Measurements from ENCODE around the gene NPNT.

The NPNT gene

DNA sequence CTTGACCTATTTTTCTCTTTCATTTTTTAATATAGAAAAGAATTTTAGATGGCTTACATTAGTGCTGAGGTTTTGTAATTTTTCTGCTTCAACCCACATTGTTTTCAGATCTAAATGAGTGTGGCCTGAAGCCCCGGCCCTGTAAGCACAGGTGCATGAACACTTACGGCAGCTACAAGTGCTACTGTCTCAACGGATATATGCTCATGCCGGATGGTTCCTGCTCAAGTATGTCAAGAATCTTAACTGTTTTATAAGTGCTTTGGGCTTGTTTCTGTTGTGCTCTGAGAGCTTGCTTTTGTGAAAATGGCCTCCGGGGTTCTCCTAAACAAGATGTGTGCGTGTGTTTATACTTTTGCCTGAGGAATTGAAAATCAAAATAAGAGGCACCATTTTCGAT lies 41.6 kb downstream of the NPNT start:
- TF ChIP-seq, protein P1, sequence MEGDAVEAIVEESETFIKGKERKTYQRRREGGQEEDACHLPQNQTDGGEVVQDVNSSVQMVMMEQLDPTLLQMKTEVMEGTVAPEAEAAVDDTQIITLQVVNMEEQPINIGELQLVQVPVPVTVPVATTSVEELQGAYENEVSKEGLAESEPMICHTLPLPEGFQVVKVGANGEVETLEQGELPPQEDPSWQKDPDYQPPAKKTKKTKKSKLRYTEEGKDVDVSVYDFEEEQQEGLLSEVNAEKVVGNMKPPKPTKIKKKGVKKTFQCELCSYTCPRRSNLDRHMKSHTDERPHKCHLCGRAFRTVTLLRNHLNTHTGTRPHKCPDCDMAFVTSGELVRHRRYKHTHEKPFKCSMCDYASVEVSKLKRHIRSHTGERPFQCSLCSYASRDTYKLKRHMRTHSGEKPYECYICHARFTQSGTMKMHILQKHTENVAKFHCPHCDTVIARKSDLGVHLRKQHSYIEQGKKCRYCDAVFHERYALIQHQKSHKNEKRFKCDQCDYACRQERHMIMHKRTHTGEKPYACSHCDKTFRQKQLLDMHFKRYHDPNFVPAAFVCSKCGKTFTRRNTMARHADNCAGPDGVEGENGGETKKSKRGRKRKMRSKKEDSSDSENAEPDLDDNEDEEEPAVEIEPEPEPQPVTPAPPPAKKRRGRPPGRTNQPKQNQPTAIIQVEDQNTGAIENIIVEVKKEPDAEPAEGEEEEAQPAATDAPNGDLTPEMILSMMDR (IDR thresholded peaks at IDR 0.05; ENCODE audit: low read depth, low read length): no peak
- TF ChIP-seq, protein P2, sequence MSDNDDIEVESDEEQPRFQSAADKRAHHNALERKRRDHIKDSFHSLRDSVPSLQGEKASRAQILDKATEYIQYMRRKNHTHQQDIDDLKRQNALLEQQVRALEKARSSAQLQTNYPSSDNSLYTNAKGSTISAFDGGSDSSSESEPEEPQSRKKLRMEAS (IDR thresholded peaks at IDR 0.05; ENCODE audit: low read depth, low read length): no peak
- TF ChIP-seq POLR2A (IDR thresholded peaks at IDR 0.05; ENCODE audit: extremely low read depth, insufficient read length): no peak
- TF ChIP-seq MYC (IDR thresholded peaks at IDR 0.05; ENCODE audit: low read depth, low read length): no peak
- no peak overlapping the region for H3K4me3 ChIP-seq (ENCODE audit: low read depth, low read length)
- DNase-seq (ENCODE audit: low read depth): no peak

DNA sequence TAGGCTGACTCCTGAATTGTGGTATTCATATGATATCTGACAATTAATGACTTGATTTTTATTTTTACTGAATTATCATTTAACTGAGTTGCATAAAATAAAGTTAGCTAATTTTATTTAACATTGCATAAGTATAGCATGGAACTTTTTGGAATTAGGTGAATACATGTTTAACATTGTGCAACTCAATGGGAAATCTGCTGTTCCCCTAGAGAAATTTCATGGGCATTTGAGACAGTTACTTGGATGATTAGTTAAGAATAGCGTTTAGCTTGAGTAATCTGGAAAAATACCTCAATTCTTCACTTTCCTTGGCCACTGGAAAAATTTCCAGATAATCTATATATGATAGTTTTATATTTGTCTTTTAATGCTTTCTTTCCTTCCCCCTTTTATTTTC lies 42.5 kb downstream of the NPNT start:
- TF ChIP-seq, protein P1 (IDR thresholded peaks at IDR 0.05; ENCODE audit: low read depth, low read length): no peak
- TF ChIP-seq POLR2A (IDR thresholded peaks at IDR 0.05; ENCODE audit: extremely low read depth, insufficient read length): no peak
- TF ChIP-seq, protein P2 (IDR thresholded peaks at IDR 0.05; ENCODE audit: low read depth, low read length): no peak
- no peak for TF ChIP-seq MYC (IDR thresholded peaks at IDR 0.05; ENCODE audit: low read depth, low read length)
- no peak for DNase-seq (ENCODE audit: low read depth)
- no peak overlapping the region for H3K4me3 ChIP-seq (ENCODE audit: low read depth, low read length)

DNA sequence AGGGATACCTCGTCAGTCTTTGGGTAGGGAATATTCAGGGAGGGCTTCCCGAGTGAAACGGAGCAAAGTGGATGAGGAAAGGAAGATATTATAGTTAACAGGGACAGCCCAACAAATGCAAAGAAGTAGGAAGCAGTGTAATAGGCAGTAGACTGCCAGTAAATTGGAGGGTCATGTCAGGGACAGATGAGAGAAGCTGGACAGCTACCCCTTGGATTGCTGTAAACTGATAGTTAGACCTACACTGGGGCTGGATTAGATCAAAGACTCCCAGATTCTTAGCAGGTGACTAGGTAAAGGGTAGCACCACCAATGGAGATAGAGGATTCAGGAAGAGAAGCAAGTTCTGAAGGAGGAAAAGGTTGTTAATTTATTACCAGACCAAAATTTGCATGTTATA lies 48.0 kb downstream of the NPNT start:
- TF ChIP-seq, protein P2 (IDR thresholded peaks at IDR 0.05; ENCODE audit: low read depth, low read length): no peak
- no peak for TF ChIP-seq MYC (IDR thresholded peaks at IDR 0.05; ENCODE audit: low read depth, low read length)
- TF ChIP-seq POLR2A (IDR thresholded peaks at IDR 0.05; ENCODE audit: extremely low read depth, insufficient read length): no peak
- TF ChIP-seq, protein P1 (IDR thresholded peaks at IDR 0.05; ENCODE audit: low read depth, low read length): no peak
- no peak for DNase-seq (ENCODE audit: low read depth)

DNA sequence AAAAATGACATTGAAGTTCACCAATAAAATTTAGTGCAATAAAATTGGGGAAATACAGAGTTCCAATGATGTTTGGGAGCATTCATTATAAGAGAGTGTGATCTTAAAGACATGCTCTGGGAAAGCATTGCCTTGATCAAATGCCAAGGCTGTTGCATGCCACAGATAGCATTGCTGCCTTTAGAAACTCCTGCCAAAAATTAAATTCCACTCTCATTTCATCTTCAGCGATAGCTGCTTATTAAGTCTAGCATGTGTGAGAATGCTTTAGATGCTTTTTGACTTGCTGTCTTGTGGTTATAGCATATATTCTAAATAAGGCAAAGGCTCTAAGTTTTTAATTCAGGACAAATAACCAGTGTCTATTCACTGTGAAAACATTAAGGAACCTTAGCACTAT lies 49.3 kb downstream of the NPNT start:
- TF ChIP-seq POLR2A (IDR thresholded peaks at IDR 0.05; ENCODE audit: extremely low read depth, insufficient read length) (no peak), MYC (IDR thresholded peaks at IDR 0.05; ENCODE audit: low read depth, low read length) (no peak)
- TF ChIP-seq, protein P2 (IDR thresholded peaks at IDR 0.05; ENCODE audit: low read depth, low read length): no peak
- TF ChIP-seq, protein P1 (IDR thresholded peaks at IDR 0.05; ENCODE audit: low read depth, low read length): no peak
- no peak for DNase-seq (ENCODE audit: low read depth)
- H3K4me3 ChIP-seq (ENCODE audit: low read depth, low read length): no peak overlapping the region

More for the DNA sequence above, 48.0 kb downstream of the NPNT start:
- no peak overlapping the region for H3K4me3 ChIP-seq (ENCODE audit: low read depth, low read length)

DNA sequence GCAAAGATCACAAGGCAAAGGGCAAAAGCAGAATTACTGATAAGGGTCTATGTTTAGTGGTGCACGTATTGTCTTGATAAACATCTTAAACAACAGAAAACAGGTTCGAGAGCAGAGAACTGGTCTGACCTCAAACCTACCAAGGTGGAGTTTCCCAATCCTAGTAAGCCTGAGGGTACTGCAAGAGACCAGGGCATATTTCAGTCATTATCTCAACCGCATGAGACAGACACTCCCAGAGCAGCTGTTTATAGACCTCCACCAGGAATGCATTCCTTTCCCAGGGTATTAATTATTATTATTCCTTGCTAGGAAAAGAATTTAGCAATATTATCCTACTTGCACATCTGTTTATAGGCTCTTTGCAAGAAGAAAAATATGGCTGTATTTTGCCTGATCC lies 51.5 kb downstream of the NPNT start:
- no peak for DNase-seq (ENCODE audit: low read depth)
- TF ChIP-seq MYC (IDR thresholded peaks at IDR 0.05; ENCODE audit: low read depth, low read length) (no peak), POLR2A (IDR thresholded peaks at IDR 0.05; ENCODE audit: extremely low read depth, insufficient read length) (no peak)
- TF ChIP-seq, protein P1 (IDR thresholded peaks at IDR 0.05; ENCODE audit: low read depth, low read length): no peak
- TF ChIP-seq, protein P2 (IDR thresholded peaks at IDR 0.05; ENCODE audit: low read depth, low read length): no peak
- no peak overlapping the region for H3K4me3 ChIP-seq (ENCODE audit: low read depth, low read length)

DNA sequence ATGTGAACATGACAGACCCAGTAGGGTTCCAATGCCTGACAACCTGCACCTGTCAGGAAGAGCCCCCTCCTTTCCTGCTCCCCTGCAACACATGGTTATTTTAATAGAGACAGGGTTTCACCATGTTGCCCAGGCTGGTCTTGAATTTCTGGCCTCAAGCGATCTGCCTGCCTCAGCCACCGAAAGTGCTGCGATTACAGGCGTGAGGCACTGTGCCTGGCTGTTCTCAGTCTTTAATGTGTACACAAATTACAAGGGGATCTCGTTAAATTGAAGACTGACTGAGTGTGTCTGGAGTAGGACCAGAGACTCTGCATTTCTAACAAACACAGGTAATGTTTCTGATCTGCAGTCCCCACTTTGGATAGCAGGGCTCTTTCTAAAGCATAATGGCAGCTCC lies 55.4 kb downstream of the NPNT start:
- TF ChIP-seq, protein P1 (IDR thresholded peaks at IDR 0.05; ENCODE audit: low read depth, low read length): no peak
- TF ChIP-seq, protein P2 (IDR thresholded peaks at IDR 0.05; ENCODE audit: low read depth, low read length): no peak
- no peak for TF ChIP-seq POLR2A (IDR thresholded peaks at IDR 0.05; ENCODE audit: extremely low read depth, insufficient read length)
- no peak for TF ChIP-seq MYC (IDR thresholded peaks at IDR 0.05; ENCODE audit: low read depth, low read length)
- H3K4me3 ChIP-seq (ENCODE audit: low read depth, low read length): no peak overlapping the region
- no peak for DNase-seq (ENCODE audit: low read depth)

Measured in NB4 (cell line).